ENCODE measurements around the gene SIRPA. TPM values are rescaled to one million over a fixed set of nuclear protein-coding genes. Genes with fewer than 3 reads are reported as not detected.

The SIRPA gene
- total and polyA plus RNA-seq, 2 of the 4 experiments (the other 2 are of a cell fraction): 9.9 to 40.2 TPM

DNA sequence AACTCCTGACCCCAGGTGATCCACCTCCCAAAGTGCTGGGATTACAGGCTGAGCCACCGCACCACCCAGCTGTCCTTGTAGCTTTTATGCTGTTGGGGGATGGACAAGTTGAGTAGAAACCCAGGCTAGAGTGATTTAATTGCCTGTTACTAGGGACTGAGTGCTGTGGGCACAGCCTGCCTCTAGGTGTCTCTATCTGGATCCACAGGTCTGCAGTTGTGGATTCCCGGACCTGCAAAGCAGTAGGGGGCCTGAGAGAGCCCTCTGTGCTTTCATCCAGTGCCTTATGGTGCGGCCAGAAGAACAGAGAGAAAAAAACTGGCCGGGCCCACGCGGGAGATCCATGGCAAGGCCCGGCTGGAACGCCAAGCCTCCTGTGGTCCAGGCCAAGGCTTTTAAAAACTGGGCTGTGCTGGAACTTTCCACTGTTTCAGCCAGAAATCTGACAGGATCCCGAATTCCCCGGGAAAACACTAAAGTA lies 5.2 kb downstream of the SIRPA start:
- no peak for TF ChIP-seq MAFK (IDR thresholded peaks at IDR 0.05; ENCODE audit: low read depth, low read length)
- TF ChIP-seq, protein P1, sequence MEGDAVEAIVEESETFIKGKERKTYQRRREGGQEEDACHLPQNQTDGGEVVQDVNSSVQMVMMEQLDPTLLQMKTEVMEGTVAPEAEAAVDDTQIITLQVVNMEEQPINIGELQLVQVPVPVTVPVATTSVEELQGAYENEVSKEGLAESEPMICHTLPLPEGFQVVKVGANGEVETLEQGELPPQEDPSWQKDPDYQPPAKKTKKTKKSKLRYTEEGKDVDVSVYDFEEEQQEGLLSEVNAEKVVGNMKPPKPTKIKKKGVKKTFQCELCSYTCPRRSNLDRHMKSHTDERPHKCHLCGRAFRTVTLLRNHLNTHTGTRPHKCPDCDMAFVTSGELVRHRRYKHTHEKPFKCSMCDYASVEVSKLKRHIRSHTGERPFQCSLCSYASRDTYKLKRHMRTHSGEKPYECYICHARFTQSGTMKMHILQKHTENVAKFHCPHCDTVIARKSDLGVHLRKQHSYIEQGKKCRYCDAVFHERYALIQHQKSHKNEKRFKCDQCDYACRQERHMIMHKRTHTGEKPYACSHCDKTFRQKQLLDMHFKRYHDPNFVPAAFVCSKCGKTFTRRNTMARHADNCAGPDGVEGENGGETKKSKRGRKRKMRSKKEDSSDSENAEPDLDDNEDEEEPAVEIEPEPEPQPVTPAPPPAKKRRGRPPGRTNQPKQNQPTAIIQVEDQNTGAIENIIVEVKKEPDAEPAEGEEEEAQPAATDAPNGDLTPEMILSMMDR (conservative IDR thresholded peaks at IDR 0.05; ENCODE audit: low read depth, low read length): peak; percentile 87
- peak; percentile 53 for TF ChIP-seq SMC3 (IDR thresholded peaks at IDR 0.05; ENCODE audit: low read depth, low read length)
- peak; percentile 64 for TF ChIP-seq RAD21 (IDR thresholded peaks at IDR 0.05; ENCODE audit: low read length)
- TF ChIP-seq ELK1 (IDR thresholded peaks at IDR 0.05; ENCODE audit: borderline replicate concordance, low read depth, low read length): no peak
- TF ChIP-seq RFX5 (IDR thresholded peaks at IDR 0.05; ENCODE audit: low read depth, low read length): no peak
- no peak for TF ChIP-seq CEBPB (IDR thresholded peaks at IDR 0.05; ENCODE audit: low read depth, low read length)
- no peak for TF ChIP-seq BHLHE40 (IDR thresholded peaks at IDR 0.05; ENCODE audit: low read depth, low read length)
- no peak for TF ChIP-seq FOS (IDR thresholded peaks at IDR 0.05; ENCODE audit: low read depth, low read length)
- peak; percentile 37; the same call in 1 of the 2 replicates for TF ChIP-seq MAZ (IDR thresholded peaks at IDR 0.05; ENCODE audit: borderline replicate concordance, low read depth, low read length)
- Histone ChIP-seq H2BK5ac (ENCODE audit: low read depth, low read length, poor library complexity, severe bottlenecking) (no peak overlapping the region), H3K9me1 (ENCODE audit: insufficient read depth, low read length) (peaks cover 6% of the 10 kb centered on the region; the same call in 1 of the 2 replicates), H2BK15ac (ENCODE audit: low read depth, low read length) (no peak overlapping the region), H3K4me1 (ENCODE audit: control insufficient read depth, insufficient read depth, low read length) (peaks cover 16% of the 10 kb centered on the region), H3K9ac (ENCODE audit: low read depth, low read length) (no peak overlapping the region), H3K27me3 (ENCODE audit: control insufficient read depth, insufficient read depth, low read length) (no peaks in the 10 kb centered on the region), H3K4ac (ENCODE audit: low read depth, low read length) (no peak overlapping the region), H3K14ac (replicated peaks; ENCODE audit: low read depth, low read length) (no peak overlapping the region), H4K91ac (ENCODE audit: insufficient read depth, low read depth, low read length) (no peak overlapping the region), H4K8ac (ENCODE audit: low read depth in 2 of 2, low read length in 2 of 2) (no peak overlapping the region; a peak in 1 of 4 replicates), H2BK120ac (ENCODE audit: low read depth, low read length) (no peak overlapping the region), H3K36me3 (ENCODE audit: control insufficient read depth, insufficient read depth, low read length) (peaks cover 10% of the 10 kb centered on the region), H3K56ac (ENCODE audit: extremely low read depth, insufficient read depth, low read length) (no peak overlapping the region), H3K23ac (ENCODE audit: low read depth, low read length) (no peak overlapping the region), H2AK5ac (ENCODE audit: low read depth, low read length) (no peak overlapping the region), H2AFZ (replicated peaks; ENCODE audit: low read length, poor library complexity) (peak overlapping the region; percentile 25), H3K4me3 (ENCODE audit: insufficient read depth, low read depth, low read length) (no peak overlapping the region), H4K5ac (ENCODE audit: low read depth, low read length) (no peak overlapping the region), H3K27ac (ENCODE audit: insufficient read depth, low read length) (no peak overlapping the region), H2AK9ac (replicated peaks; ENCODE audit: low read depth, low read length, poor library complexity) (no peak overlapping the region), H4K20me1 (ENCODE audit: insufficient read depth, low read length) (peaks cover 42% of the 10 kb centered on the region), H3K18ac (ENCODE audit: low read depth, low read length) (no peak overlapping the region), H3K79me1 (ENCODE audit: low read depth in 1 of 2, low read length in 2 of 2) (peaks cover 48 to 76% of the 10 kb centered on the region in 2 experiments), H2BK20ac (ENCODE audit: low read depth, low read length) (no peak overlapping the region), H3K4me2 (ENCODE audit: low read depth, low read length) (no peak overlapping the region), H3K9me3 (ENCODE audit: control insufficient read depth, insufficient read depth, low read length) (no peaks in the 10 kb centered on the region)
- in situ Hi-C loops (cut with MboI; ENCODE audit: low sequenced_read_pairs) (loop anchor here (5.0 kb wide), 1 partner anchor 98 kb away; no protein-coding TSS in a partner anchor), intact Hi-C loops (cut with micrococcal nuclease) (loop anchor here (2.0 to 10.0 kb wide), 2 partner anchors 34 to 274 kb away; no protein-coding TSS in a partner anchor), dilution Hi-C loops (cut with HindIII; ENCODE audit: low sequenced_read_pairs, unreplicated experiment) (no loop called here)
- peak; percentile 90 for ATAC-seq (ENCODE audit: low read depth)
- BruUV-seq (replicated peaks): no TSS peak
- ChIA-PET POLR2A (ENCODE audit: unreplicated experiment) (no interaction called here), CTCF (interaction anchor here (0.6 to 1.0 kb wide), 4 partner anchors 42 to 307 kb away, joined by 3 to 4 read pairs (median 4); no protein-coding TSS in a partner anchor)
- DNase-seq: peak; percentile 80
- WGBS, 2 experiments (ENCODE audit: extremely low coverage in 2 of 2, insufficient read length in 1 of 2): 14% methylated on average over 9 of the region's 10 CpGs; no CpG with 5 or more reads in 1 of the 2 experiments
